ENCODE results near the gene FKBP5. TPM values are rescaled to one million over a fixed set of nuclear protein-coding genes. Genes with fewer than 3 reads are reported as not detected.

Gene FKBP5
- total and polyA plus RNA-seq, 2 donors (not counting 3 experiments of a cell fraction or from before 2014, with no cell fraction given) = 16.7 to 56.8 TPM

DNA sequence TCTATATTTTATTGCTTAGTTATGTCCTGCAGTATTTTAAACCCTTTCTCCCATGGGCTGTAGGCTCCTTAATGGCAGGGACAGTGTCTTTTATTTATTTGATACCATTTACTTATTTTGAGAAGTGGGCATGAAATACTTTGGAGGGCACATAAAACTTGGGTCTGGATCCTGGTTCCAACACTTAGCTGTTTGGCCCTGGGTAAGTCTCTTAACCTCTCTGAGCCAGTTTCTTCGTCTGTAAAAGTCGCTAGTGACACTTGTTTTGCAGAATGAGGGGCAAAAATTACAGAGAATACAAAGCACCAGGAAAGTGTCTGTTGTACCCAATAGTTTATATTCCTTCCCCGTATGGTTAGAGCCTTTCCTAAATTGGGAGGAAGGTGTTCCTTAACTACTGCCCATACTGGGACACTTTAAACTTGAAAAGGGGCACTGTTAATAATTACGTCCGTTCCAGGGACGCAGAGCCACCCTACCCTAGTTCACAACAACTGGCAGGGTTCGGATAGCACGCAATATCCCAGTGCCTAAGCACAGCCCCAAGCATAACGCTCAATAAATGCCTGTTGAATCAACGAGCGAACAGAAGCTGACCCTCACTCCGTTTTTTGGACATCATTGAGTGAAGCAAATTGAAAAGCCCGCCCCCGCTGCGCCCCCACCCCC is 42.2 kb upstream of the FKBP5 start:
- POLR2A ChIA-PET = no interaction called here
- peak overlapping the region; percentile 75 for H2AFZ ChIP-seq (ENCODE audit: low read depth, low read length)
- H3K4me2 ChIP-seq (ENCODE audit: insufficient read depth, low read length) = peak overlapping the region; percentile 80
- no peaks in the 10 kb centered on the region for H4K20me1 ChIP-seq (replicated peaks; ENCODE audit: control insufficient read depth, extremely low read depth, insufficient read depth, low read length)
- no peaks in the 10 kb centered on the region for H3K27me3 ChIP-seq (ENCODE audit: control insufficient read depth in 2 of 2, insufficient read depth in 2 of 2, low read length in 2 of 2)
- H3K9me1 ChIP-seq (replicated peaks; ENCODE audit: control insufficient read depth, extremely low read depth, insufficient read depth, low read length) = no peaks in the 10 kb centered on the region
- TF ChIP-seq MYC (IDR thresholded peaks at IDR 0.05; ENCODE audit: low read depth, low read length) (no peak), POLR2A (IDR thresholded peaks at IDR 0.05; ENCODE audit: low read depth, low read length) (no peak), POLR2AphosphoS5 (IDR thresholded peaks at IDR 0.05; ENCODE audit: insufficient read depth, low read depth, low read length) (no peak), GATA2 (IDR thresholded peaks at IDR 0.05; ENCODE audit: insufficient read depth, insufficient read length, low read depth, low read length) (no peak), JUN (IDR thresholded peaks at IDR 0.05; ENCODE audit: borderline replicate concordance, insufficient read depth, insufficient read length, low read depth) (no peak), FOS (IDR thresholded peaks at IDR 0.05; ENCODE audit: borderline replicate concordance, insufficient read depth, low read length) (no peak), EZH2 (IDR thresholded peaks at IDR 0.05; ENCODE audit: borderline replicate concordance, low read depth, low read length, severe bottlenecking) (no peak)
- TF ChIP-seq, protein P1, sequence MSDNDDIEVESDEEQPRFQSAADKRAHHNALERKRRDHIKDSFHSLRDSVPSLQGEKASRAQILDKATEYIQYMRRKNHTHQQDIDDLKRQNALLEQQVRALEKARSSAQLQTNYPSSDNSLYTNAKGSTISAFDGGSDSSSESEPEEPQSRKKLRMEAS (IDR thresholded peaks at IDR 0.05; ENCODE audit: insufficient read depth, insufficient read length) = no peak
- TF ChIP-seq, protein P2, sequence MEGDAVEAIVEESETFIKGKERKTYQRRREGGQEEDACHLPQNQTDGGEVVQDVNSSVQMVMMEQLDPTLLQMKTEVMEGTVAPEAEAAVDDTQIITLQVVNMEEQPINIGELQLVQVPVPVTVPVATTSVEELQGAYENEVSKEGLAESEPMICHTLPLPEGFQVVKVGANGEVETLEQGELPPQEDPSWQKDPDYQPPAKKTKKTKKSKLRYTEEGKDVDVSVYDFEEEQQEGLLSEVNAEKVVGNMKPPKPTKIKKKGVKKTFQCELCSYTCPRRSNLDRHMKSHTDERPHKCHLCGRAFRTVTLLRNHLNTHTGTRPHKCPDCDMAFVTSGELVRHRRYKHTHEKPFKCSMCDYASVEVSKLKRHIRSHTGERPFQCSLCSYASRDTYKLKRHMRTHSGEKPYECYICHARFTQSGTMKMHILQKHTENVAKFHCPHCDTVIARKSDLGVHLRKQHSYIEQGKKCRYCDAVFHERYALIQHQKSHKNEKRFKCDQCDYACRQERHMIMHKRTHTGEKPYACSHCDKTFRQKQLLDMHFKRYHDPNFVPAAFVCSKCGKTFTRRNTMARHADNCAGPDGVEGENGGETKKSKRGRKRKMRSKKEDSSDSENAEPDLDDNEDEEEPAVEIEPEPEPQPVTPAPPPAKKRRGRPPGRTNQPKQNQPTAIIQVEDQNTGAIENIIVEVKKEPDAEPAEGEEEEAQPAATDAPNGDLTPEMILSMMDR (IDR thresholded peaks at IDR 0.05; ENCODE audit: extremely low read depth in 1 of 2, insufficient read depth in 1 of 2, low read depth in 1 of 2, low read length in 2 of 2) = no peak
- CTCF ChIA-PET = interaction anchor here (0.8 to 1.5 kb wide), 3 partner anchors 38 to 56 kb away, joined by 3 read pairs; no protein-coding TSS in a partner anchor
- no peaks in the 10 kb centered on the region for H3K9me3 ChIP-seq (replicated peaks; ENCODE audit: control insufficient read depth, insufficient read depth, low read length)
- FAIRE-seq = no peak
- no TSS peak for BruUV-seq (replicated peaks)
- H3K79me2 ChIP-seq (ENCODE audit: control insufficient read depth, insufficient read depth, low read length) = no peaks in the 10 kb centered on the region
- peak overlapping the region; percentile 66 for H3K27ac ChIP-seq (ENCODE audit: insufficient read depth, low read depth, low read length)
- peak overlapping the region; percentile 93 for H3K9ac ChIP-seq (replicated peaks; ENCODE audit: extremely low read depth, insufficient read depth, low read length)
- H3K4me3 ChIP-seq (replicated peaks in 1 of 3; ENCODE audit: insufficient read depth in 1 of 3, low read depth in 1 of 3, low read length in 3 of 3) = peak overlapping the region in 2 of 3 experiments; percentile 36 to 73
- H3K36me3 ChIP-seq (ENCODE audit: control insufficient read depth in 2 of 2, extremely low read depth in 1 of 2, insufficient read depth in 2 of 2, low read length in 2 of 2) = no peaks in the 10 kb centered on the region
- DNase-seq (ENCODE audit: low read depth, low spot score) = no peak
- intact Hi-C loops (cut with micrococcal nuclease) = loop anchor here (10.0 kb wide), 1 partner anchor 436 kb away; the partner anchor contains the start of gene DEF6
- peaks cover 44% of the 10 kb centered on the region for H3K4me1 ChIP-seq (ENCODE audit: control insufficient read depth, extremely low read depth, insufficient read depth, low read length)
- dilution Hi-C loops (cut with MboI; ENCODE audit: extremely low pct_ligation_motif_present, low sequenced_read_pairs) = no loop called here
